ENCODE measurements around the gene PPME1.

Gene PPME1

DNA sequence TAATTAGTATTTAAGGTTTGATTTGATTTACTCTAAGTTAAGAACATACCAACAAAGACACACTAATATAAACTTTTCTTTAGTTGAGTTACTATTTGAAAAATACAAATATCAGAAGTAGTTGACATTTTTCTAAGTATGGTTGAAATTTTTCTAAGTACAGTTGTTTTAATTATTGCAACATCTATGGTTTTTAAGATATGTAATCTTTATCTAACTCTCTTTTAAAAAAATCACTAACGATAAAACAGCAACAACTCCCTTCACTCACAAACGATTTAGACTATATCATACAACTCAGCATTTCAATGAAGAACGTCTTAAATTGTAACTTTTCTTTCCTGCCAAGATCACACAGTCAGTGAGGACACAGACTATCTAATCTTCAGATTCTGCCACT is 2.3 kb upstream of the PPME1 start:
- Histone ChIP-seq H3K4me3 (ENCODE audit: low read depth, low read length) (no peak overlapping the region), H3K4me1 (ENCODE audit: control insufficient read depth, insufficient read depth, low read length) (peaks cover 7% of the 10 kb centered on the region)

DNA sequence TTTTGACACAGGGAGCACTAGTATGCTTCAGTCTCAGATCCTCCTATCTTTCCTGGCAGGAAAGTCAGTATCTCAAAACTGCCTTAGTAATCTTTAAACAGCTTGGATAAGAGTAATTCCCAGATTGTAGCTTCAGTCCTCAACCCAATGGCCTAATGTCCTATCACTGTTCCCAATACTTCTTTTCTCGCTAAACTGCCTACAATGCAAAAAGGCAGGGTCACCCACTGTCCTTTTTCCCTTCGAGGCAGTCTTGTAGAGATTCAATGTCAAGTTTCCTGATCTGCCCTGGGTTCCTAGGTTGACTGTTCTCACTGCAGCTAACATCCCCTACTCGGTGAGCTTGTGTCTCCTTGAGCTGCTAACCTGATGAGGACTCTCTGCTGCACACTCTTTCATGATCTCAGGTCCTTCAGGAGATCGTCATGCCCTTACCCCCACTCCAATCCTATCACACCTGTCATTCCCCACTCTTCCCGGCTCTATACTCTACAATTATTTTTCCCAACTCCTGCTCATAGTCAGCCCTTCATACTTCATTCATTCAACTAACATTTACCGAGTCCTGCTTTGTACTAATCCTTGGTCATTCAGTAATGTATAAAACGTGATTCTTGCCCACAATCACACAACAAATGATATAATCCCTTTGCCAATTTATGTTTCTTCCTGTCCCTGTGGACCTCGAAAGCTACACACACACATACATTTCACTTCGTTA is 1.2 kb upstream of the PPME1 start:
- peaks cover 7% of the 10 kb centered on the region for H3K4me1 ChIP-seq (ENCODE audit: control insufficient read depth, insufficient read depth, low read length)
- H3K4me3 ChIP-seq (ENCODE audit: low read depth, low read length): peak overlapping the region; percentile 99
- H3K9ac ChIP-seq (ENCODE audit: low read depth, low read length): peak overlapping the region; percentile 17
- H3K36me3 ChIP-seq (ENCODE audit: control insufficient read depth, insufficient read depth, low read length): no peaks in the 10 kb centered on the region
- no peaks in the 10 kb centered on the region for H3K9me3 ChIP-seq (ENCODE audit: control insufficient read depth, insufficient read depth, low read length)
- no peaks in the 10 kb centered on the region for H3K27me3 ChIP-seq (ENCODE audit: control insufficient read depth, insufficient read depth, low read length)

More for the DNA sequence above, 2.3 kb upstream of the PPME1 start:
- H3K9me3 ChIP-seq (ENCODE audit: control insufficient read depth, insufficient read depth, low read length): no peaks in the 10 kb centered on the region
- no peak overlapping the region for H3K9ac ChIP-seq (ENCODE audit: low read depth, low read length)
- no peaks in the 10 kb centered on the region for H3K36me3 ChIP-seq (ENCODE audit: control insufficient read depth, insufficient read depth, low read length)
- H3K27me3 ChIP-seq (ENCODE audit: control insufficient read depth, insufficient read depth, low read length): no peaks in the 10 kb centered on the region

DNA sequence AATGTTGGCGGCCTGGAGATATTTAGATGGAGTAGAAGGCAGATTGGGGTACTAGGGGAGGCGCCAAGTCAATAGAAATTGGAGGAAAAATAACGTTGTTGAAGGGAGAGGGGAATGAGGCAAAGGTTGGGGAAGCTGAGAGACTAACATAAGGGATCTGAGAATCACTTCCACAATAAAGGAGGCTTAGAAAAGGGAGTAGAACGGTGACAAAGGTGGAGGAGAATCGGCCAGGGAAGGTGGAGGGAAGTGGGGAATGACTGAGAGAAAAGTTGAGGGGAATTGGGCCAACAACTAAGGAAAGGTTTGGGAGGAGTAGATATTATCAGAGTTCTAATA is 510 bp downstream of the PPME1 start:
- peak overlapping the region; percentile 82 for H3K9ac ChIP-seq (ENCODE audit: low read depth, low read length)
- H3K36me3 ChIP-seq (ENCODE audit: control insufficient read depth, insufficient read depth, low read length): no peaks in the 10 kb centered on the region
- H3K4me1 ChIP-seq (ENCODE audit: control insufficient read depth, insufficient read depth, low read length): peaks cover 7% of the 10 kb centered on the region

DNA sequence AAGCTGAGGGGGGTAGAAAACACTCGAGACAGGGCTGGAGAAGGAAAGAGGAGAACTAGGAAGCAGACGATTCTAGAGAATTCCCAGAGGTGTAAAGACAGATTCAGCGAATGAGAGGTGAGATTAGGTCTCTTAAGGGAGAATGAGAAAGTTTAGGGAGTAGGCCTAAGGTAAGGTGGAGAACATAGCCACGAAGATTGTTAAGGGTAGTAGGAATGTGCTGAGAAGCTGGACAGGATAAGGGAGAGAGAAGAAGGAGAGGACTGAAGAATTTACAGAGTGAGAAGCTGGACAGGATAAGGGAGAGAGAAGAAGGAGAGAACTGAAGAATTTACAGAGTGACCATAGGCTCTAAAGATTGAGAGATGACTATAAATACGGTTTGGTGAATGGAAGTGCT is 908 bp downstream of the PPME1 start:
- peak overlapping the region; percentile 99 for H3K4me3 ChIP-seq (ENCODE audit: low read depth, low read length)
- H3K36me3 ChIP-seq (ENCODE audit: control insufficient read depth, insufficient read depth, low read length): no peaks in the 10 kb centered on the region
- peaks cover 7% of the 10 kb centered on the region for H3K4me1 ChIP-seq (ENCODE audit: control insufficient read depth, insufficient read depth, low read length)
- H3K9ac ChIP-seq (ENCODE audit: low read depth, low read length): peak overlapping the region; percentile 82
- no peaks in the 10 kb centered on the region for H3K9me3 ChIP-seq (ENCODE audit: control insufficient read depth, insufficient read depth, low read length)
- no peaks in the 10 kb centered on the region for H3K27me3 ChIP-seq (ENCODE audit: control insufficient read depth, insufficient read depth, low read length)

More for the DNA sequence above, 510 bp downstream of the PPME1 start:
- H3K9me3 ChIP-seq (ENCODE audit: control insufficient read depth, insufficient read depth, low read length): no peaks in the 10 kb centered on the region
- no peaks in the 10 kb centered on the region for H3K27me3 ChIP-seq (ENCODE audit: control insufficient read depth, insufficient read depth, low read length)
- H3K4me3 ChIP-seq (ENCODE audit: low read depth, low read length): peak overlapping the region; percentile 99

DNA sequence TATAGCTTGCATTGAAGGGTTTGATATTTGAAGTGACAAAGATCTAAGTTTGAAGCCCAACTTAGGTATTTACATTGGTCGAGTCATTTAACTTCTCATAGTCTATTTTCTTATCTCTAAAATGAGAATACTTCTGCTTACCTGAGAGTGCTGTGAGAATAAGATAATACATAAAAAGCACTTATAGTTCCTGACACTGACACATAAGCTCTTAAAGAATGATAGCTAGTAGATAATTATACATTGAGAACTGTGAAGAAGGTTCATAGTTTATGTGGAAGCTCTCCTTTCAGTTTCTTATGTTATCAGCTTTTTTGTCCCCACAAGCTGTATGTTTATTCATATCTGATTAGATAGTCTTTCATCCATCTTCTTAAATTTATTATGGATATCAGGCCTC is 4.8 kb downstream of the PPME1 start:
- no peaks in the 10 kb centered on the region for H3K27me3 ChIP-seq (ENCODE audit: control insufficient read depth, insufficient read depth, low read length)
- no peaks in the 10 kb centered on the region for H3K36me3 ChIP-seq (ENCODE audit: control insufficient read depth, insufficient read depth, low read length)
- H3K4me3 ChIP-seq (ENCODE audit: low read depth, low read length): no peak overlapping the region
- peaks cover 5% of the 10 kb centered on the region for H3K4me1 ChIP-seq (ENCODE audit: control insufficient read depth, insufficient read depth, low read length)
- no peaks in the 10 kb centered on the region for H3K9me3 ChIP-seq (ENCODE audit: control insufficient read depth, insufficient read depth, low read length)
- no peak overlapping the region for H3K9ac ChIP-seq (ENCODE audit: low read depth, low read length)

DNA sequence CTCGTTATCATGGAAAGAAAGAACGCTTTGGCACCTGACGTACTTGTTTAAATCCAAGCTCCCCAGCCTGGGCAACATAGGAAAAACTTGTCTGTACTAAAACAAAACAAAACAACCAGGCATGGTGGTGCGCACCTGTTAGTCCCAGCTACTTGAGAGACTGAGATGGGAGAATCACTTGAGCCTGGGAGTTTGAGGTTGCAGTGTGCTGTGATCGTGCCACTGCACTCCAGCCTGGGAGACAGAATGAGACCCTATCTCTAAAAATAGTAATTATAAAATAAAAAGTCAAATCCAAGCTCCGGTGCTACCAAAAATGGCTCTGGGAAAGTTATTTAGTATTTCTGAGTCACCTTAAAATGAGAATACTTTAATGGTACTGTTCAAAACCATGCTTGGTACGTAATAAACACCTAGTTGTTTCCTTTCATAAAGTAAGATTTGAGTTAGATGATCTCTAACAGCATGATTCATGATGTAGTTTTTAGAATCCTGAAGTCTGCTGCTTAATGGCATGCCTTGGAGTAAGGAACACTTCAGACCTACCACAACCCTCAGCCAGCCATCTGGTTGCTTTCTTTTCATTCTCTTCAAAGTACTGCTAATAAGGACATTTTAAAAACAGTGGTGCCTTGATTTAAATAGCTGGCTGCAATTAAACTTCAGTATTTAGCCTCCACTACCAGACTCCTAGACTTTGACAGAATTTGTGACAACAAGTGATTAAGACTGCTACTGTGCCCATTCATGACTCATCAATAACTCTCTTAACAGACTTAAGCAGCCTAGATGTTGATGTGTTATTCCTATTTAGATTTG is 8.4 kb downstream of the PPME1 start:
- Histone ChIP-seq H3K9me3 (ENCODE audit: control insufficient read depth, insufficient read depth, low read length) (no peaks in the 10 kb centered on the region), H3K36me3 (ENCODE audit: control insufficient read depth, insufficient read depth, low read length) (no peaks in the 10 kb centered on the region), H3K4me3 (ENCODE audit: low read depth, low read length) (no peak overlapping the region), H3K4me1 (ENCODE audit: control insufficient read depth, insufficient read depth, low read length) (no peaks in the 10 kb centered on the region), H3K27me3 (ENCODE audit: control insufficient read depth, insufficient read depth, low read length) (no peaks in the 10 kb centered on the region), H3K9ac (ENCODE audit: low read depth, low read length) (no peak overlapping the region)

DNA sequence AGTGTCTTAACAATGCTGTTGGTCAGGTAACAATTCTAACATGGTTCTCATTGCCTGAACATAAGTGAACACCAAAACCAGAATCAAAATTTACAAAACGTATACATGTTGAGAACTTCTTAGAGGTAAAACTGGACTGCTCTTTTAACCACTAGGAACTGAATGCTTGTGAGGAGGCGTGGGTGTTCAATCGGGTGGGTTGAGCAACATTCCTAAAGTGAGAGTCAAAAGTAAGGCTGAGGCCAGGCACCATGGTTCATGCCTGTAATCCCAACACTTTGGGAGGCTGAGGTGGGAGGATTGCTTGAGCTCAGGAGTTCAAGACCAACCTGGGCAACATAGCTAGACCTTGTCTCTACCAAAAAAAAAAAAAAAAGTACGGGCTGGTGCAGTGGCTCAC is 11.5 kb downstream of the PPME1 start:
- H3K9ac ChIP-seq (ENCODE audit: low read depth, low read length): no peak overlapping the region
- H3K4me3 ChIP-seq (ENCODE audit: low read depth, low read length): no peak overlapping the region
- no peaks in the 10 kb centered on the region for H3K27me3 ChIP-seq (ENCODE audit: control insufficient read depth, insufficient read depth, low read length)
- H3K36me3 ChIP-seq (ENCODE audit: control insufficient read depth, insufficient read depth, low read length): no peaks in the 10 kb centered on the region
- no peaks in the 10 kb centered on the region for H3K9me3 ChIP-seq (ENCODE audit: control insufficient read depth, insufficient read depth, low read length)
- H3K4me1 ChIP-seq (ENCODE audit: control insufficient read depth, insufficient read depth, low read length): no peaks in the 10 kb centered on the region

DNA sequence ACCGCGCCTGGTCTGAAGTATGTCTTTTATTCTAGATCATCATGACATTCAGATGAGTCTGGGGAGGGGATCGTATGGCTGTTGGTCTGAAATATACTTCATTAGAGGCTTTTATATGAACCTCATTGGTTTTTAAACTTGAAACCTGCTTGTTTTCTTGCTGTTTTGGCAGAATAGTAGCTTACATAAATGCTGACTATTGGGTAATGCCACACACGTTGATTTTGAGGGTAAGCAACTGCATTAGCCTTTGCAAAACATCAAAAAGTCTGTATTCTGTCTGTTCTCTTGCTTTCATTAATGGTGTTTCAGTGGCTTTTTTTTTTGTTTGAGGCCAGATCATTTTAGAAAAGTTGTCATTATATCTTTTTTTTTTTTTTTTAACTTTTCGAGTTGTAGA is 14.2 kb downstream of the PPME1 start:
- Histone ChIP-seq H3K4me1 (ENCODE audit: control insufficient read depth, insufficient read depth, low read length) (no peaks in the 10 kb centered on the region), H3K9ac (ENCODE audit: low read depth, low read length) (no peak overlapping the region), H3K9me3 (ENCODE audit: control insufficient read depth, insufficient read depth, low read length) (no peaks in the 10 kb centered on the region), H3K27me3 (ENCODE audit: control insufficient read depth, insufficient read depth, low read length) (no peaks in the 10 kb centered on the region), H3K4me3 (ENCODE audit: low read depth, low read length) (no peak overlapping the region), H3K36me3 (ENCODE audit: control insufficient read depth, insufficient read depth, low read length) (no peaks in the 10 kb centered on the region)

DNA sequence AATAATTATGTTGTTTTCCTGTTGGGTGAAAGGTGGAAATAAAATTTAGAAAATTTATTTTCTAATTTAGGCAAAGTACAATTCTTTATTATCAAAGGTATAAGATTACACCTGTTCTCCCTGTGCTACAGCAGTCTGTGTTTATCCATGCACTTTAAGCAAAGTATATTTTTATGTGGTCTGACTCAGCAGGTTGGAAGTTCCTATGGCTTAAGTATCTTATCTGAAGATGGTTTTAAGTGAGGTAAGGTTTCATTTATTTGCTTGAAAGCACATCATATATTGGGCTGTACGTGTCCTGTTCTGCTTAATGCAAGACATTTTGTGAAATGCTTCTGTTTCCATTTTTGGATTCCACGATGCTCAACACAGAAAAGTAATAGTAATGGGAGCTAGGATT is 14.6 kb downstream of the PPME1 start:
- no peaks in the 10 kb centered on the region for H3K36me3 ChIP-seq (ENCODE audit: control insufficient read depth, insufficient read depth, low read length)
- no peak overlapping the region for H3K9ac ChIP-seq (ENCODE audit: low read depth, low read length)
- no peaks in the 10 kb centered on the region for H3K4me1 ChIP-seq (ENCODE audit: control insufficient read depth, insufficient read depth, low read length)
- H3K9me3 ChIP-seq (ENCODE audit: control insufficient read depth, insufficient read depth, low read length): no peaks in the 10 kb centered on the region
- H3K27me3 ChIP-seq (ENCODE audit: control insufficient read depth, insufficient read depth, low read length): no peaks in the 10 kb centered on the region
- no peak overlapping the region for H3K4me3 ChIP-seq (ENCODE audit: low read depth, low read length)

DNA sequence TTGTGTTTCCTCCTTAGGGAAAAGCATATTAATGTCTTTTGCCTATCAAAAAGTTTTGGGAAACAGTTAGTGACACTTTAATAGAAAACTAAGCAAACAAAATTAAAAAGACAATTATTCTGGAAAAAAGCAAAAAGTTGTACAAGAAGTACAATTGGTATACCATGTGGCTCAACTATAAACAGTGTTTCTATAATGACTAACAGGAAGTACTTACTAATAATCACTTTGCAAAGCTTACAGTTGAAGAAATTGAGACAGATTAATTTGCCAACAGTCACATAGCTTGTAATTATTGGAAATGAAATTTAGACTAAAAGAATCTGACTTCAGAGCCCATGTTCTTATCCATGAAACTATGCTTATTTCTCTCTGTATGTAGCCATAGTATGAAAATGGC is 24.7 kb downstream of the PPME1 start:
- Histone ChIP-seq H3K4me3 (ENCODE audit: low read depth, low read length) (no peak overlapping the region), H3K4me1 (ENCODE audit: control insufficient read depth, insufficient read depth, low read length) (no peaks in the 10 kb centered on the region), H3K9ac (ENCODE audit: low read depth, low read length) (no peak overlapping the region), H3K36me3 (ENCODE audit: control insufficient read depth, insufficient read depth, low read length) (no peaks in the 10 kb centered on the region), H3K27me3 (ENCODE audit: control insufficient read depth, insufficient read depth, low read length) (no peaks in the 10 kb centered on the region), H3K9me3 (ENCODE audit: control insufficient read depth, insufficient read depth, low read length) (no peaks in the 10 kb centered on the region)

DNA sequence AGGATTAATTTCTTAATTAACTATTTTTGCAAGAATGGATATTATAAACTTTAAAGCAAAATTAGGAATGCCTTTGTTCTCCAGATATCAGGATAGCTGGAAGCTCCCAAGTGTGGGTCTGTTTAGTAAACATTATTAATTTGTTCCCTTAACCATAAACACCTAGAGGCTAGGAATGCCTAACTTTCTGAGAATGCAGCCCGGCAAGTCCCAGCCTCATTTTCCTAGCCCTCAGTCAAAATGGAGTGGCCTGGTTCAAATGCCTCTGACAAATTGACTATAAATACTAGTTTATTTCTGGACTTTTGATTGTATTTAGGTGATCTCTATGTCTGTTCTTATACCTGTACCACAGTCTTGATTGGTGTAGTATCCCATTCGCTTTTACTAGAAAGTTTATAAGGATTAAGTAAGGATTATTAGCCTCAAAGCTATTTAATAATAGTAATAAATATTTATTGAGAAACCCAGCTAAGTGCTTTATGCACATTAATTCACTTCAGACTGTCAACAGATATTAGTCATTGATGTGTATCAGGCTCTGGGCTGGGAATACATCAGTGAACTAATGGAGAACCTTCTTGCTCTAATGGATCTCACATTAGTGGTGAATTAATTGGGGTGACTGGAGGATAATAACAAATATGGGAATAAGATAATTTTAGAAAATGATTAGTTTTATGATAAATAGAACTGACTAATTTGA is 25.8 kb downstream of the PPME1 start:
- H3K9me3 ChIP-seq (ENCODE audit: control insufficient read depth, insufficient read depth, low read length): no peaks in the 10 kb centered on the region
- no peak overlapping the region for H3K4me3 ChIP-seq (ENCODE audit: low read depth, low read length)
- no peaks in the 10 kb centered on the region for H3K27me3 ChIP-seq (ENCODE audit: control insufficient read depth, insufficient read depth, low read length)
- H3K4me1 ChIP-seq (ENCODE audit: control insufficient read depth, insufficient read depth, low read length): no peaks in the 10 kb centered on the region
- H3K9ac ChIP-seq (ENCODE audit: low read depth, low read length): no peak overlapping the region
- H3K36me3 ChIP-seq (ENCODE audit: control insufficient read depth, insufficient read depth, low read length): no peaks in the 10 kb centered on the region

DNA sequence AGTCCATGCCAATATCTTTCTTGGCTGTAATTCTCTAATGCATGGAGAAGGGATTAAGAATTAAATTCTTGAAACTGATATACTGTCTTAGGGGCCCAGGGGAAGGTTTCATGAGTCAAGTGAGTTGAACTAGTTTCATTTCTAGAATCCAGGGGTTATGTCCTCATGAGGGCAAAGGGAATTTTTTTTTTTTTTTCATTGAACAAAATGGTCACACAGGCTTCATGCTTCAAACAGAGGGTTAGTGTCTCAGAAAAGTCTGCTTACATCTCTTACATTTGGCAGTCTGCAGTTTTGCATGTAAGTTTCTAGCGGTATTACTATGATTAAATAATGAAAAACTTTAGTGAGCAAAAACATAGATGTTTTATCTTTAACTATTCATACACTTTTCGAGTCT is 32.9 kb downstream of the PPME1 start:
- no peak overlapping the region for H3K4me3 ChIP-seq (ENCODE audit: low read depth, low read length)
- no peaks in the 10 kb centered on the region for H3K36me3 ChIP-seq (ENCODE audit: control insufficient read depth, insufficient read depth, low read length)
- no peaks in the 10 kb centered on the region for H3K27me3 ChIP-seq (ENCODE audit: control insufficient read depth, insufficient read depth, low read length)
- H3K4me1 ChIP-seq (ENCODE audit: control insufficient read depth, insufficient read depth, low read length): no peaks in the 10 kb centered on the region
- no peak overlapping the region for H3K9ac ChIP-seq (ENCODE audit: low read depth, low read length)
- no peaks in the 10 kb centered on the region for H3K9me3 ChIP-seq (ENCODE audit: control insufficient read depth, insufficient read depth, low read length)

Data from iPS-15b (cell line).